Nephron (organoid): ENCODE results near the gene LGR5.

Experiments used
- H3K27ac Mint-ChIP-seq, 3 experiments: 2 replicates each; pipeline ENCODE4 v1.8.0; 2020; ENCODE audit warnings: mixed read lengths in 3 of 3, mild to moderate bottlenecking in 2 of 3, moderate library complexity in 1 of 3
- H3K27me3 Mint-ChIP-seq: 2 replicates; pipeline ENCODE4 v1.8.0; 2021; ENCODE audit warnings: low read depth, mild to moderate bottlenecking, moderate library complexity, mixed read lengths
- H3K36me3 Mint-ChIP-seq: 2 replicates; pipeline ENCODE4 v1.8.0; 2020; ENCODE audit warnings: low read depth, mixed read lengths
- H3K4me1 Mint-ChIP-seq: 2 replicates; pipeline ENCODE4 v1.8.0; 2020; ENCODE audit warnings: mixed read lengths
- H3K4me3 Mint-ChIP-seq, 3 experiments: 2 replicates each; pipeline ENCODE4 v1.8.0; 2020; ENCODE audit warnings: mild to moderate bottlenecking in 3 of 3, mixed read lengths in 3 of 3, moderate library complexity in 2 of 3
- H3K9me3 Mint-ChIP-seq: 2 replicates; pipeline ENCODE4 v1.8.0; 2020; ENCODE audit warnings: mixed read lengths
- CTCF ChIP-seq, 3 experiments: fragments of 200-600 bp; sonication (generic); IDR thresholded peaks; one replicate each; pipeline ENCODE4 v1.5.0; 2021; ENCODE audit warnings: antibody characterized with exemption in 3 of 3; ENCODE audit not compliant: unreplicated experiment in 3 of 3

Gene LGR5

DNA sequence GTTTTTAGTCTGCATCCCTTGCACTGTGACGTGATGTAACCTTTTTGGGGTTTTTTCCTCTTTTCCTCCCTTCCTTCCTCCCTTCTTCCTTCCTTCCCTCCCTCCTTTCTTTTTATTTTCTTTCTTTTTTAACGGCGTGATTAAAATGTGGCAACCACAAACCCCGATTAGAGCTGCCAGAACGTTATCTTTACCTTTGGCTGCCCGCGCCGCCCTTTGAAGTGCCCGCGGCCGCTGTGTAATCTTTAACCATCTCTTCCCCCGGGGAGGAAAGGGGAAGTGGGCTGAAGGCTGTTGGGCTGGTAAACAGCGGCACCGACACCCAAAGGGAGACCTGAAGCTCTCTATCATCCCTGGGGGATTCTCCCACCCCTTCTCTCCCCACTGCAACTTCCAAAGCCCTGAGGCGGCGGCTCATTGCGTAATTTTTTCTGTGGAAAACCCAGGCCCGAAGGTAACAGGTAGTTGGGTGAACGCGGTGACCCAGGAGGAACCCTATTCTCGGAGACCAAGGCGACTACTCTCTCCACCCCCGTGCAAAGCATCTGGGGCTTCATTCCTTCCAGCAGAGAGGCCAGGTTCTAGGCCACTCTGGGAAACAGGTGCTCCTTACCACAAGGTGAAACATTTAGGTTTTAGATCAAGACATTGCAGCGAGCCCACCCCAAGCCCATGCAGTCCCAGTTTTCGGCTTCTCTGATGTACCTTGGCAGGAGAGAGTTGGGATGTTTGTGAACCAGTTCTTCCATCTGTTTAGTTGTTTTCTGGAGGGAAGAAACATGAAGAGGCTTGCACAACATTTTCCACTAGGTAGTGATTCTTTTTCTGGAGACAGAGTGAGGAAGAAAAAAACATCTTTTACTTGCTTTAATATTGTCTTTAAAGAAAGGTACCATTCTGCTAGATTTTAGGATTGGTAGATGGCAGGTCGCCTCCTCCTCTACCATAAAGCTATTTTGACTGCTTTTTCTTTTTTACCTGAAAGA lies 1.5 kb downstream of the LGR5 start:
- Mint-ChIP-seq H3K9me3 (peaks cover 11% of the 10 kb centered on the region), H3K27me3 (peaks cover 81% of the 10 kb centered on the region), H3K4me1 (peaks cover 26% of the 10 kb centered on the region), H3K4me3 (peak overlapping the region; percentile 88 to 92 (median 88)), H3K36me3 (peaks cover 6% of the 10 kb centered on the region), H3K27ac (peak overlapping the region; percentile 32 to 48 (median 41))
- TF ChIP-seq CTCF (IDR thresholded peaks at IDR 0.05; ENCODE audit: unreplicated experiment in 3 of 3) = no peak

DNA sequence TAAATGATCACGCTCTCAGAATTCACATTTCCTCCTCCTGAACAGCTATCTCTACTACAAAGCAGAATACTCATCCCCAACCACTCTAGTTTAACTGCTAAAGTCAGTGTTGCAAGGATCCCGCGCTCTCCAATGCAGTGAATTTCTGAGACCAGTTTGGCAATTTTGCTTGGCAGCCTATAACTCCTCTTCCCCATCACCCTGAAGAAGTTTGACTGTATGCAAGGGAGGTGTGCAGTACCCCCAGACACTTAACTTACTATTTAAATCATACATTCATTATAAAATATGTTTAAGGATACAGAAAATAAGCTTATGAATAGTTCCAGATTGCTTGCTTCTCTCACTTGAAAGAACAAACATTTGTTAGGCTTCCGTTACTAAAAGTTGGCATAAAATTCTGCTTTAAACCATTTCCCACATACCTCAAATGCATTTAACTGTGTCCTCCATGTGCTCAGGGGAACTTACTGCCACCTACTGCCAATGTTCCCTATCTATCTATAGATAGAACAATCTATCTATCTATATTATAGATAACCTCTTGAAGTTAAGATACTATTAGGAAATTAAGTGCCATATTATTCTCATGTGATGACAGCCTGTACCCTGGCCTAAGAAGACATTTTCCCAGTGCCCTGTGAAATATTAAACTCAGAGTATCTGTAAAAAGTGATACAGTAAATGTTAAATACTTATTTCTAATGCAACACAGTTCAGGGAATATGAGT lies 2.4 kb downstream of the LGR5 start:
- no peak for TF ChIP-seq CTCF (IDR thresholded peaks at IDR 0.05; ENCODE audit: unreplicated experiment in 3 of 3)
- H3K4me3 Mint-ChIP-seq = peak overlapping the region; percentile 72 to 92 (median 88)
- peaks cover 3% of the 10 kb centered on the region for H3K36me3 Mint-ChIP-seq
- H3K9me3 Mint-ChIP-seq = peaks cover 6% of the 10 kb centered on the region
- peaks cover 81% of the 10 kb centered on the region for H3K27me3 Mint-ChIP-seq
- peak overlapping the region in 2 of 3 experiments; percentile 11 to 39 for H3K27ac Mint-ChIP-seq
- peaks cover 26% of the 10 kb centered on the region for H3K4me1 Mint-ChIP-seq

DNA sequence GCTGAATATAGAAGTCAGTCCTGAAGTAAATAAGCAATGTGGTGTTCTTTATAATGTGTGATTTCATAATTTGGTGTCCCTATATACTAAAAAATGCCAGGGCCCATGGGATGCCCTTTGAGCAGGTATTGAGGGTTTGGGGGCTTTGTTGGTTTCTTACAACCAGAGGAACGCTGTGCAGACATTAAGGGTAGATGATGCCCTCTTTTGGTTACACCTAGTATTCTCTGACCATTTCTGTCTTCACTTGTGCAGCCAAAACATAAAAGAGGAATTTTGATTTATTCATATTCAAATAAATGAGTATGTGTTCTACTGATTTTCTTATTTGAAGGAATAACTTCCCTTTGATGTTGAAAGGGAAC lies 3.0 kb downstream of the LGR5 start:
- Mint-ChIP-seq H3K36me3 (no peaks in the 10 kb centered on the region), H3K9me3 (peaks cover 2% of the 10 kb centered on the region), H3K27me3 (peaks cover 81% of the 10 kb centered on the region), H3K27ac (peak overlapping the region in 1 of 3 experiments; percentile 39), H3K4me3 (peak overlapping the region in 2 of 3 experiments; percentile 88 to 92), H3K4me1 (peaks cover 26% of the 10 kb centered on the region)
- TF ChIP-seq CTCF (IDR thresholded peaks at IDR 0.05; ENCODE audit: unreplicated experiment in 3 of 3) = no peak

- peaks cover 63% of the 10 kb centered on the region for H3K27me3 Mint-ChIP-seq
- peaks cover 23% of the 10 kb centered on the region for H3K4me1 Mint-ChIP-seq
- no peaks in the 10 kb centered on the region for H3K9me3 Mint-ChIP-seq
- TF ChIP-seq CTCF (IDR thresholded peaks at IDR 0.05; ENCODE audit: unreplicated experiment in 3 of 3) = no peak
- H3K4me3 Mint-ChIP-seq = no peak overlapping the region
- H3K27ac Mint-ChIP-seq = no peak overlapping the region
- H3K36me3 Mint-ChIP-seq = peaks cover 4% of the 10 kb centered on the region
Observed at GRCh38 chr12:71445071-71445470, 5.5 kb downstream of the LGR5 start.

- Mint-ChIP-seq H3K36me3 (peaks cover 17% of the 10 kb centered on the region), H3K4me1 (peaks cover 5% of the 10 kb centered on the region), H3K27me3 (peaks cover 46% of the 10 kb centered on the region), H3K4me3 (no peak overlapping the region), H3K27ac (peak overlapping the region in 1 of 3 experiments; percentile 53), H3K9me3 (no peaks in the 10 kb centered on the region)
- TF ChIP-seq CTCF (IDR thresholded peaks at IDR 0.05; ENCODE audit: unreplicated experiment in 3 of 3) = no peak
Observed at GRCh38 chr12:71447691-71448132, 8.1 kb downstream of the LGR5 start.
